GM12892 (cell line): Measurements from ENCODE around the gene MYL3.

Source experiments
- POLR2A ChIP-seq: IDR thresholded peaks from 2 replicates; pipeline ENCODE4 v1.6.1; 2011; ENCODE audit warnings: low read depth, low read length, control low read depth
- POLR2AphosphoS5 ChIP-seq: IDR thresholded peaks from 2 replicates; pipeline ENCODE4 v1.6.1; 2011; ENCODE audit warnings: low read depth, low read length, control low read depth
- TAF1 ChIP-seq: IDR thresholded peaks from 2 replicates; pipeline ENCODE4 v1.6.1; 2011; ENCODE audit warnings: low read depth, mild to moderate bottlenecking, control low read depth, low read length, borderline replicate concordance

GRCh38 chr3:46852839-46853355 is 10.3 kb downstream of the MYL3 start:
- TF ChIP-seq POLR2AphosphoS5 (no peak), TAF1 (no peak), POLR2A (no peak)
